ENCODE results near the gene TMPRSS6. TPM values are rescaled to one million over a fixed set of nuclear protein-coding genes. Genes with fewer than 3 reads are reported as not detected.

TMPRSS6 gene
- total and polyA plus RNA-seq, 8 donors, result 0.45 to 1.5 (median 0.64) TPM; not detected in 1

DNA sequence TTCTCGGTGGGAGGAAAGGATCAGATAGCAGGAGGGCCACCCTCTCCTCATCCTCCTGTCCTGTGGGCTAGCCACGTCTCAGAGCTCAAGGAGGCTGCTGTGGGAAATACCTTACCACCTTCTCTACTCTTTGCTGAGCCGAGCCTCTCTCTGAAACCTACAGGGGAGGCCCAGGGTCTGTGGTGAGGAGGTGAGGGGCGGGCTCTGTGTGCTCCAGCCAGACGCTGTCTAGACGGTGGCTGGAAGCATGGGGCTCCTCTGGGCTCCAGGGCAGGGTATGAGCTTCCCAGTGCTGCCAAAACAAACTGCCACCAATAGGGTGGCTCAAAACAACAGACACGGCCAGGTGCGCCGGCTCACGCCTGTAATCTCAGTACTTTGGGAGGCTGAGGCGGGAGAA lies 5.5 kb upstream of the TMPRSS6 start:
- intact Hi-C loops (cut with DNase I), result no loop called here

DNA sequence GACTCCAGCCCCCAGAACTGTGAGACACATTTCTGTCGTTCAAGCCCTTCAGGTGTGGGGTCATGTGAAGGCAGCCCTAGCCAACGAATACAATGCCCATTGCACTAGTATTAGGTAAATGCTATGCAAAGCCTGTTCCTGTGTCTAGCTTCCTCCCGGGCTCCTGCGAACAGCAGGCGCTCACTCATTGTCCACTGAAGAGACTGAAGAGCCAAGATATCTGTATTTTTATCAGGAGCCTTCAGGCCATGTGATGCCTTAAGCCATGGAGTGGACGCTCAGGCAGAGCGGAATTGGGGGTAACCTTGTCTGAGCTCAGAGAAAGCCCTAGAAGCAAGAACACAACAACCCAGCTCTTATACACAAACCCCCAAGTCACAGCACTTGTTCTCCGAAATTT lies 4.2 kb upstream of the TMPRSS6 start:
- ATAC-seq (no peak), DNase-seq (no peak)
- intact Hi-C loops (cut with DNase I), result no loop called here
- Histone ChIP-seq H3K4me1 (no peaks in the 10 kb centered on the region), H3K4me3 (no peak overlapping the region), H3K27ac (no peak overlapping the region), H3K9me3 (no peaks in the 10 kb centered on the region), H3K27me3 (peaks cover 0 to 23% of the 10 kb centered on the region in 2 donors), H3K36me3 (no peaks in the 10 kb centered on the region)
- TF ChIP-seq, protein P1, sequence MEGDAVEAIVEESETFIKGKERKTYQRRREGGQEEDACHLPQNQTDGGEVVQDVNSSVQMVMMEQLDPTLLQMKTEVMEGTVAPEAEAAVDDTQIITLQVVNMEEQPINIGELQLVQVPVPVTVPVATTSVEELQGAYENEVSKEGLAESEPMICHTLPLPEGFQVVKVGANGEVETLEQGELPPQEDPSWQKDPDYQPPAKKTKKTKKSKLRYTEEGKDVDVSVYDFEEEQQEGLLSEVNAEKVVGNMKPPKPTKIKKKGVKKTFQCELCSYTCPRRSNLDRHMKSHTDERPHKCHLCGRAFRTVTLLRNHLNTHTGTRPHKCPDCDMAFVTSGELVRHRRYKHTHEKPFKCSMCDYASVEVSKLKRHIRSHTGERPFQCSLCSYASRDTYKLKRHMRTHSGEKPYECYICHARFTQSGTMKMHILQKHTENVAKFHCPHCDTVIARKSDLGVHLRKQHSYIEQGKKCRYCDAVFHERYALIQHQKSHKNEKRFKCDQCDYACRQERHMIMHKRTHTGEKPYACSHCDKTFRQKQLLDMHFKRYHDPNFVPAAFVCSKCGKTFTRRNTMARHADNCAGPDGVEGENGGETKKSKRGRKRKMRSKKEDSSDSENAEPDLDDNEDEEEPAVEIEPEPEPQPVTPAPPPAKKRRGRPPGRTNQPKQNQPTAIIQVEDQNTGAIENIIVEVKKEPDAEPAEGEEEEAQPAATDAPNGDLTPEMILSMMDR (IDR thresholded peaks at IDR 0.05), result no peak

More for the DNA sequence above, 5.5 kb upstream of the TMPRSS6 start:
- H3K9me3 ChIP-seq, result no peaks in the 10 kb centered on the region
- H3K27me3 ChIP-seq, result peaks cover 0 to 23% of the 10 kb centered on the region in 2 donors
- H3K27ac ChIP-seq, result no peak overlapping the region
- no peak overlapping the region for H3K4me3 ChIP-seq
- no peaks in the 10 kb centered on the region for H3K4me1 ChIP-seq
- ATAC-seq (no peak), DNase-seq (no peak)
- H3K36me3 ChIP-seq, result no peaks in the 10 kb centered on the region
- TF ChIP-seq, protein P1 (IDR thresholded peaks at IDR 0.05), result no peak

DNA sequence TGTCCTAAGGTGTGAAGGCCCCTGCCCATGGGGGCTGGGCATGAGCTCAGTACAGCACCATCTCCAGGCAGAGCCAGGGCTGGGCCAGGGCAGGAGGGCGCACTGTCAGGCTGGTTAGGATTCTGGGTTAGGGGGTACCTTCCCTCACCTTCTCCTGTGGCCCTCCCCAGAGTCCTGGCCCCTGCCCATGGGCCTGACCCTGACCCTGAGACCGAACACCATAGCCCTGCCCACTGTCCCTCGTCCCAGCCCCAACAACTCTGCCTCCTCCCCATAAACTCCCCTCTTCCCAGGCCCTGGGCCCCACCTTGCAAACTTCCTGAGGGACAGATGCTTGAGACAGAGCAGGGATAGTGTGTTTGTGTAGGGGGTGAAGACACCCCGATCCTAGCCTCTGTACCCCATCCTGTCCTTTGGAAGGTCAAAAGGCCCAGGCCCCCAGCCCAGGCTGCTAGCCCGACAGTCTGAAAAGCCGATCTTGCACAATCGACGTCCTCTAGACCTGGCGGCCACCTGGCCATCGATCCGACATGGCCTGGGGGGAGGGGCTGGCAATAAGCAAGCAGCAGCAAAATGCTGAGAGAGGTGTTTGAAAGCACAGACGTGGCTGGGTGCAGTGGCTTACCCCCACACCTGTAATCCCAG lies 2.7 kb upstream of the TMPRSS6 start:
- no peak overlapping the region for H3K27ac ChIP-seq
- TF ChIP-seq, protein P1 (IDR thresholded peaks at IDR 0.05), result no peak
- no peaks in the 10 kb centered on the region for H3K9me3 ChIP-seq
- no peaks in the 10 kb centered on the region for H3K36me3 ChIP-seq
- no peak overlapping the region for H3K4me3 ChIP-seq
- intact Hi-C loops (cut with DNase I), result no loop called here
- peaks cover 0 to 23% of the 10 kb centered on the region in 2 donors for H3K27me3 ChIP-seq
- no peak for ATAC-seq
- no peaks in the 10 kb centered on the region for H3K4me1 ChIP-seq
- DNase-seq, result peak in 1 of 4 donors; percentile 57

DNA sequence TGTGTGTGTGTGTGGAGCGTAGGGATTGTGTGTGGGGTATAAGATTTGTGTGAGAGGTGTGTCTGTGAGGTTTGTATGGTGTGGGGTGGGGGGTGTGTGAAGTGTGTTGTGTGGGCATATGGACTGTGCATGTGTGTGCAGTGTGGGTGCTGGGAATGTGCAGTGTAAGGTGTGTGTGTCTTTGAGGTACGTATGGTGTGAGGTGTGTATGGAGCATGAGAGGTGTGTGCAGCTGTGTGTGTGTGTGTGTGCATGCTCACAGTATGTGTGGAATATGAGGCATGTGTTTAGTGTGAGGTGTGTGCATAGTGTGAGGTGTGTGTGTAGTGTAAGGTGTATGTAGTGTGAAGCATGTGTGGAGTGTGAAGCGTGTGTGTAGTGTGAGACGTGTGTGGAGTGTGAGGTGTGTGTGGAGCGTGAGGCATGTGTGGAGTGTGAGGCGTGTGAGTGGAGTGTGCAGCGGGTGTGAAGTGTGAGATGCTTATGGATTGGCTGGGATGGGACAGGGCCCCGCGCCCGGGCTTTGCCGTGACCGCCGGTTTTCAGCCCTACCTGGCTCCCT lies 1.7 kb upstream of the TMPRSS6 start:
- no peak for DNase-seq
- Histone ChIP-seq H3K36me3 (no peaks in the 10 kb centered on the region), H3K27me3 (peaks cover 0 to 23% of the 10 kb centered on the region in 2 donors), H3K9me3 (no peaks in the 10 kb centered on the region), H3K4me3 (no peak overlapping the region), H3K27ac (no peak overlapping the region), H3K4me1 (no peaks in the 10 kb centered on the region)
- no peak for ATAC-seq
- intact Hi-C loops (cut with DNase I), result no loop called here
- TF ChIP-seq, protein P1 (IDR thresholded peaks at IDR 0.05), result no peak

DNA sequence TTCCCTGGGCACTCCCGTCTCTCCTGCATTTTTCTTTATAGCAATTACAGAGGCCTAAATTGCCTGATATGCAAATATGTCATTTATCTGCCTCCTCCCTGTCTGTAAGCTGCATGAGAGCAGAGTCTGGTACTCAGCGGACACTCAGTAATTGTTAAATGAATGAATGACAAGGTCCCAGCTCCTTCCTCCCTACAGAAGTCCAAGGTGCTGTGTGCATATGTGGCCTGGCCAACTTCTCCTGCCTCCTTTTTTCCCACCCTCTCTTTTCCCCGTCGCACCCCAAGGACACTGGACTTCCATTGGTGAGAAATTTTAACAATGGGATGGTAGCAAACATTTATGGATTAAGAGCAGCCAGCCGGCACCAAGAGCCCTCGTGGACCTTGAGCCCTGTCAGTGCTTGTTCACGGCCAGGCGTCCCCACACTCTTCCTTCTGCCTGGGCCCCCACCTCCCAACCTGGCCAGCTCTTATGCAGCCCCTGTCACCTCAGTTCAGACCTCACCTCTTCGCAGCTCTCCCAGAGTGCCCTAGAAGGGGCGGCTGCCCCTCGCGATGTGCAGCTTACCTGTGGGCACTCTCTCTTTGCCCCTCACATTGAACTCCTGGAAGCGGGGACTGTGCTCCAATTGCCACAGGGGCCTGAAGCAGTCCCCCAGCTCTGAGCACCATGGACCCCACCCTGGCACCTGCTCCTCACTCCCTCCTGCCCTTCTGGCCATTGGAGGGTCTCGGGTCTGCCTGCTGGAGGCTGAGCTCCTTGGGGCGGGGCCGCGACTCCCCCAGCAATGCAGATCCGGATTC lies 1.5 kb downstream of the TMPRSS6 start:
- no peak overlapping the region for H3K27ac ChIP-seq
- H3K9me3 ChIP-seq, result no peaks in the 10 kb centered on the region
- no peak overlapping the region for H3K4me3 ChIP-seq
- intact Hi-C loops (cut with DNase I), result no loop called here
- no peaks in the 10 kb centered on the region for H3K36me3 ChIP-seq
- no peaks in the 10 kb centered on the region for H3K4me1 ChIP-seq
- TF ChIP-seq, protein P1 (IDR thresholded peaks at IDR 0.05), result no peak
- DNase-seq (peak in 1 of 4 donors; percentile 47), ATAC-seq (no peak)
- H3K27me3 ChIP-seq, result peaks cover 0 to 22% of the 10 kb centered on the region in 2 donors
